ENCODE measurements around the gene TUSC1. TPM values are rescaled to one million over a fixed set of nuclear protein-coding genes. Genes with fewer than 3 reads are reported as not detected.
"Not testable (repeated sequence)": the region's sequence is repeated elsewhere in the genome, so short reads cannot be mapped to it uniquely, and the experiment has no call there.

TUSC1 gene
- polyA plus RNA-seq, 2 of the 4 experiments (the other 2 are of a cell fraction), result 4.8 to 5.6 TPM

- WGBS (ENCODE audit: missing lambda C conversion rate), result 15% methylated on average over 2 of the region's 2 CpGs
- ChIA-PET CTCF (interaction anchor here (0.7 kb wide), 1 partner anchor 12 kb away, joined by 3 read pairs; no protein-coding TSS in a partner anchor), POLR2A (no interaction called here)
- TF ChIP-seq USF2 (IDR thresholded peaks at IDR 0.05) (no peak), TFCP2L1 (CRISPR knock-in tag; IDR thresholded peaks at IDR 0.05) (no peak)
- H3K4me2 ChIP-seq, result no peak overlapping the region
- H3K4me3 ChIP-seq, result no peak overlapping the region
- H3K9me3 ChIP-seq, result no peaks in the 10 kb centered on the region
- FAIRE-seq (no peak), DNase-seq (ENCODE audit: low read depth in 1 of 2, low spot score in 1 of 2) (no peak), ATAC-seq (no peak)
- H3K27ac ChIP-seq, result no peak overlapping the region
- H3K4me1 ChIP-seq, result no peaks in the 10 kb centered on the region
Observed at GRCh38 chr9:25703701-25704357, 25.6 kb upstream of the TUSC1 start.

- Histone ChIP-seq H3K4me2 (no peak overlapping the region), H3K27ac (no peak overlapping the region), H3K4me1 (no peaks in the 10 kb centered on the region), H3K9me3 (no peaks in the 10 kb centered on the region), H3K4me3 (no peak overlapping the region)
- CTCF ChIA-PET, result interaction anchor here (2.1 kb wide), 1 partner anchor 13 kb away, joined by 6 read pairs; no protein-coding TSS in a partner anchor
- 55% methylated on average over 3 of the region's 3 CpGs for WGBS (ENCODE audit: missing lambda C conversion rate)
- TF ChIP-seq FOSL2 (IDR thresholded peaks at IDR 0.05) (no peak), FOSL2 (CRISPR knock-in tag; IDR thresholded peaks at IDR 0.05) (no peak), NFE2L2 (conservative IDR thresholded peaks at IDR 0.05; ENCODE audit: low read length) (no peak), KDM5A (IDR thresholded peaks at IDR 0.05) (no peak), BHLHE40 (IDR thresholded peaks at IDR 0.05; ENCODE audit: low read depth, low read length) (no peak), HOXB13 (CRISPR knock-in tag; IDR thresholded peaks at IDR 0.05; ENCODE audit: low read depth) (no peak), CEBPB (IDR thresholded peaks at IDR 0.05) (no peak), NPAS2 (CRISPR knock-in tag; IDR thresholded peaks at IDR 0.05; ENCODE audit: borderline replicate concordance) (no peak)
- POLR2A ChIA-PET, result no interaction called here
- DNase-seq (ENCODE audit: low read depth in 1 of 2, low spot score in 1 of 2) (no peak), ATAC-seq (no peak), FAIRE-seq (no peak)
Observed at GRCh38 chr9:25702536-25702935, 24.3 kb upstream of the TUSC1 start.

- ATAC-seq; H3K4me3 ChIP-seq; POLR2A ChIA-PET; H3K4me1 ChIP-seq; FAIRE-seq; CTCF ChIA-PET; H3K27ac ChIP-seq; H3K9me3 ChIP-seq; DNase-seq (ENCODE audit: low read depth in 1 of 2, low spot score in 1 of 2); H3K4me2 ChIP-seq: not testable (repeated sequence)
- WGBS (ENCODE audit: missing lambda C conversion rate), result 7% methylated on average over 3 of the region's 3 CpGs
Observed at GRCh38 chr9:25700899-25701298, 22.7 kb upstream of the TUSC1 start.

- no peaks in the 10 kb centered on the region for H3K9me3 ChIP-seq
- FAIRE-seq, result no peak
- no peak for ATAC-seq
- no peaks in the 10 kb centered on the region for H3K4me1 ChIP-seq
- H3K27ac ChIP-seq, result no peak overlapping the region
- no peak overlapping the region for H3K4me2 ChIP-seq
- DNase-seq (ENCODE audit: low read depth in 1 of 2, low spot score in 1 of 2), result no peak
- ChIA-PET CTCF (no interaction called here), POLR2A (no interaction called here)
- H3K4me3 ChIP-seq, result no peak overlapping the region
- TF ChIP-seq SREBF2 (IDR thresholded peaks at IDR 0.05), result no peak
- TF ChIP-seq NFE2L2 (conservative IDR thresholded peaks at IDR 0.05; ENCODE audit: low read length), result no peak
- TF ChIP-seq FOXS1 (CRISPR knock-in tag; IDR thresholded peaks at IDR 0.05), result no peak
- TF ChIP-seq EHF (CRISPR knock-in tag; IDR thresholded peaks at IDR 0.05), result no peak
- no peak for TF ChIP-seq RCOR1 (IDR thresholded peaks at IDR 0.05; ENCODE audit: low read depth, low read length)
- TF ChIP-seq RNF2 (IDR thresholded peaks at IDR 0.05; ENCODE audit: borderline replicate concordance, low read depth), result no peak
- no peak for TF ChIP-seq GATA3 (IDR thresholded peaks at IDR 0.05; ENCODE audit: borderline replicate concordance)
- TF ChIP-seq MYC (IDR thresholded peaks at IDR 0.05; ENCODE audit: borderline replicate concordance, low read length), result no peak
- no peak for TF ChIP-seq BHLHE40 (IDR thresholded peaks at IDR 0.05; ENCODE audit: low read depth, low read length)
- TF ChIP-seq PHF8 (IDR thresholded peaks at IDR 0.05; ENCODE audit: borderline replicate concordance, low read depth), result no peak
- TF ChIP-seq SMC3 (IDR thresholded peaks at IDR 0.05), result no peak
- no peak for TF ChIP-seq RARB (CRISPR knock-in tag; IDR thresholded peaks at IDR 0.05)
- TF ChIP-seq ZFP36 (IDR thresholded peaks at IDR 0.05; ENCODE audit: borderline replicate concordance, partially characterized antibody), result no peak
Observed at GRCh38 chr9:25700430-25700829, 22.2 kb upstream of the TUSC1 start.
